Osteoblast (primary cell): ENCODE measurements around the gene CRISP1. TPM values are rescaled to one million over a fixed set of nuclear protein-coding genes. Genes with fewer than 3 reads are reported as not detected.

Experiments
- DNase-seq: peaks from one replicate; pipeline ENCODE4 v3.0.0; 2011; ENCODE audit warnings: low spot score, mixed read lengths; ENCODE audit not compliant: insufficient read length; ENCODE audit errors: missing footprints
- H2AFZ ChIP-seq: 2 replicates; pipeline ENCODE4 v1.6.0; 2011; ENCODE audit warnings: mild to moderate bottlenecking, low read length
- H3K27ac ChIP-seq: 2 replicates; pipeline ENCODE4 v1.5.1; 2011; ENCODE audit warnings: mild to moderate bottlenecking, low read depth, low read length, moderate library complexity
- H3K27me3 ChIP-seq: 2 replicates; pipeline ENCODE4 v1.6.0; 2012; ENCODE audit warnings: mild to moderate bottlenecking, control low read depth, inconsistent platforms, low read length, moderate library complexity; ENCODE audit not compliant: insufficient read depth
- H3K36me3 ChIP-seq: 2 replicates; pipeline ENCODE4 v1.5.1; 2011; ENCODE audit warnings: mild to moderate bottlenecking, low read length, control low read depth, moderate library complexity; ENCODE audit not compliant: insufficient read depth
- H3K4me1 ChIP-seq: 2 replicates; pipeline ENCODE4 v1.5.1; 2011; ENCODE audit warnings: mild to moderate bottlenecking, low read length, control low read depth, moderate library complexity; ENCODE audit not compliant: insufficient read depth
- H3K4me2 ChIP-seq: 2 replicates; pipeline ENCODE4 v1.6.0; 2011; ENCODE audit warnings: mild to moderate bottlenecking, low read length; ENCODE audit not compliant: insufficient read depth
- H3K4me3 ChIP-seq: fragments of 200-600 bp; sonication (generic); 3 replicates; pipeline ENCODE4 v1.5.1; 2012; ENCODE audit warnings: mild to moderate bottlenecking, low read length, inconsistent platforms; ENCODE audit not compliant: insufficient read depth
- H3K79me2 ChIP-seq: 2 replicates; pipeline ENCODE4 v1.6.0; 2012; ENCODE audit warnings: mild to moderate bottlenecking, low read length, control low read depth, inconsistent platforms; ENCODE audit not compliant: insufficient read depth
- H3K9me3 ChIP-seq: 2 replicates; pipeline ENCODE4 v1.5.1; 2011; ENCODE audit warnings: low read depth, low read length, control low read depth
- H4K20me1 ChIP-seq: 2 replicates; pipeline ENCODE4 v1.6.0; 2012; ENCODE audit warnings: mild to moderate bottlenecking, low read length, control low read depth; ENCODE audit not compliant: insufficient read depth
- total RNA-seq: library from RNA; depleted of rRNA; stranded (reverse); fragments of >200 nt; gene quantifications from 2 replicates; pipeline ENCODE4 v1.2.3, GENCODE V29; 2012
- TF ChIP-seq, protein P1 (sequence below): IDR thresholded peaks from 2 replicates; pipeline ENCODE4 v1.5.1; 2011; ENCODE audit warnings: mild to moderate bottlenecking, low read depth, low read length, moderate library complexity; ENCODE audit errors: extremely low read depth

The CRISP1 gene
- total RNA-seq, 1 donor, result not detected

DNA sequence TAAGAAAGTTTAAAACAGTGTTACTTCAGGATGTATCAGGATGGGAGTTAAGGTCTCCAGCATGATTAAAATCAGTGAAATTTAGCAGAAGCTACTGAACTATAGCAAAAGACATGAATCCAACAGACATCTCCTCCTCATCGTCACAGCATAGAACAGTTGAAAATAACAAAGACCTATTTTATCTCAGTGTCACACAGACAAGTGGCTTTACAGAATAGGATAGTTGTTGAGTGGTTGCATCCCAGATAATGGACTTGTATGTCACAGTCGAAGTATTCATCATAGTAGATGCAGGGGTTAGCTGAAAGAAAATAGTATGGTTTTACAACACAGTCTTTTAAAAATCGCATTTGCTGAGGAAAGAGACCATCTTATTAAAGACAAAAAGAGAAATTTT lies 31.2 kb downstream of the CRISP1 start:
- H2AFZ ChIP-seq, result no peak overlapping the region
- H3K79me2 ChIP-seq, result no peaks in the 10 kb centered on the region
- no peaks in the 10 kb centered on the region for H3K27me3 ChIP-seq
- TF ChIP-seq, protein P1, sequence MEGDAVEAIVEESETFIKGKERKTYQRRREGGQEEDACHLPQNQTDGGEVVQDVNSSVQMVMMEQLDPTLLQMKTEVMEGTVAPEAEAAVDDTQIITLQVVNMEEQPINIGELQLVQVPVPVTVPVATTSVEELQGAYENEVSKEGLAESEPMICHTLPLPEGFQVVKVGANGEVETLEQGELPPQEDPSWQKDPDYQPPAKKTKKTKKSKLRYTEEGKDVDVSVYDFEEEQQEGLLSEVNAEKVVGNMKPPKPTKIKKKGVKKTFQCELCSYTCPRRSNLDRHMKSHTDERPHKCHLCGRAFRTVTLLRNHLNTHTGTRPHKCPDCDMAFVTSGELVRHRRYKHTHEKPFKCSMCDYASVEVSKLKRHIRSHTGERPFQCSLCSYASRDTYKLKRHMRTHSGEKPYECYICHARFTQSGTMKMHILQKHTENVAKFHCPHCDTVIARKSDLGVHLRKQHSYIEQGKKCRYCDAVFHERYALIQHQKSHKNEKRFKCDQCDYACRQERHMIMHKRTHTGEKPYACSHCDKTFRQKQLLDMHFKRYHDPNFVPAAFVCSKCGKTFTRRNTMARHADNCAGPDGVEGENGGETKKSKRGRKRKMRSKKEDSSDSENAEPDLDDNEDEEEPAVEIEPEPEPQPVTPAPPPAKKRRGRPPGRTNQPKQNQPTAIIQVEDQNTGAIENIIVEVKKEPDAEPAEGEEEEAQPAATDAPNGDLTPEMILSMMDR, result no peak
- H3K36me3 ChIP-seq, result no peaks in the 10 kb centered on the region
- peaks cover 2% of the 10 kb centered on the region for H3K9me3 ChIP-seq
- no peak overlapping the region for H3K4me2 ChIP-seq
- no peak for DNase-seq
- no peaks in the 10 kb centered on the region for H3K4me1 ChIP-seq
- H3K27ac ChIP-seq, result no peak overlapping the region
- no peaks in the 10 kb centered on the region for H4K20me1 ChIP-seq
- no peak overlapping the region for H3K4me3 ChIP-seq

DNA sequence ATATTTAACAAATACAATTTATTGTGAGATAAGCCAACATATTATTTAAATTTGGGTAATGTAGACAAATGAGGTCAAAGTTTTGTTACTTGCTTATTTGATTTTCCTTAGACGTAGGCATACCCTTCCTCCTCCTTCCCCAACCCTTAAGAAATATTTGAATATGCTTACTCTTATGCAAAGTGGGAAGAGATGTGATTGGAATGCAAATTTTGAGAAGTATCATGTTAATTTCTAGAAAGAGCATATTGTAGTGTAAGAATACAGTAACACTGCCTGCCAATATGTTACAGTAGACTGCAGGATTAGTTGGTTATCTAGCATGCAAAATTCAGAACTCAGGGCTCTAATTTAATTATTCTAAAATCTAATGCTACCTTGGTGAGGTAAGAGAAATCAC lies 32.9 kb downstream of the CRISP1 start:
- Histone ChIP-seq H4K20me1 (no peaks in the 10 kb centered on the region), H3K27ac (no peak overlapping the region), H3K9me3 (peaks cover 2% of the 10 kb centered on the region), H2AFZ (no peak overlapping the region), H3K4me1 (no peaks in the 10 kb centered on the region), H3K79me2 (no peaks in the 10 kb centered on the region), H3K27me3 (no peaks in the 10 kb centered on the region), H3K4me2 (no peak overlapping the region), H3K36me3 (no peaks in the 10 kb centered on the region), H3K4me3 (no peak overlapping the region)
- TF ChIP-seq, protein P1, result no peak
- no peak for DNase-seq

DNA sequence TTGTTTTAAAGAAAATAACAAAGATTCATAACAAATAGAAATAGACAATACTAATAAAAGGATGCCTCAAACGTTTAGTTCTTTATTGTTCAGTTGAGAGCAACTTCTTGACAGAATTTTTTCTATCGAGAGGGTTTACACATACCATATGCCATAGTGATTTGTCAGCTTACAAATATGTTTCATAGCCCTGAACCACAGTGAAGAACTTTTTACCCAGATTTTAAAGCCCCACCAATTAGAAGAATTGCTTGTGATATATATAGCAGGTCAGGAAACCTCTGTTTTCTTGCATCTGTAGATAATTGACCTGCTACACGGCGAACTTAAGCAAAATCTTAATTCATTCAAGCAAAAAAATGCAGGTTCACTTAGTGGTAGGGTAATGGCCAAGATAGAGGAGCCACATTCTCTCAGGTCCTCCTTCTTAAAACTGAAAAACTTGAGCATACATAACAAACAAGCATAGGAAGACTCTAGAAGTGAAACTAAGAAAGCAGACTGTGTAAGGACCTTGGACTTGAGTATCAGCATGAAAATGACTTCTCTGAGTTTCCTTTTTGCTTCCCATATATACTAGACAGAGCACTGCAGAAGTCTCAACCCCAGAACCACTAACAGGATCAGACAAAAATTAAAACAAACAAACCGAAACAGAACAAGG lies 39.5 kb downstream of the CRISP1 start:
- Histone ChIP-seq H3K4me2 (no peak overlapping the region), H3K4me1 (no peaks in the 10 kb centered on the region), H3K9me3 (no peaks in the 10 kb centered on the region), H3K27me3 (no peaks in the 10 kb centered on the region), H4K20me1 (no peaks in the 10 kb centered on the region), H3K79me2 (no peaks in the 10 kb centered on the region), H3K4me3 (no peak overlapping the region), H3K27ac (no peak overlapping the region), H3K36me3 (no peaks in the 10 kb centered on the region), H2AFZ (no peak overlapping the region)
- DNase-seq, result no peak
- TF ChIP-seq, protein P1, result no peak

DNA sequence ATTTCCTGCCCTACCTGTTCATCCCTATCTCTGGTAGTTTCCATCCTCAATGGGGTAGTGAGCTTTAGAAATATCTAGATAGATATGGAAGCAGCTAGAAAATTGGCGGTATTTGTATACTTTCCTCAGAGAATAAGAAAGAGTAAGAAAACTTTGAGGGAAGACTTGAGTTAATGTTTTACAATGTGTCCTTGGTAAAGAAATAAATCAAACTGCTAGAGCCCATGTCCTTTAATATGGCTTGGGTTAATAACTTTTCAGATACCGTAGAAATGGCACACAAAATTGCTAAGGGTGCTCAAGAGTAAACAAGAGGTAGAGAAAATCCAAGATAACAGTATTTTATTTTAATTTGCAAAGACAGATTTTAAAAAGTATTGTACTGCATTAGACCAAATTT lies 51.2 kb downstream of the CRISP1 start:
- TF ChIP-seq, protein P1, result no peak
- no peaks in the 10 kb centered on the region for H3K36me3 ChIP-seq
- no peaks in the 10 kb centered on the region for H4K20me1 ChIP-seq
- no peak overlapping the region for H3K27ac ChIP-seq
- H2AFZ ChIP-seq, result no peak overlapping the region
- DNase-seq, result no peak
- H3K4me1 ChIP-seq, result no peaks in the 10 kb centered on the region
- H3K4me2 ChIP-seq, result no peak overlapping the region
- no peak overlapping the region for H3K4me3 ChIP-seq
- no peaks in the 10 kb centered on the region for H3K79me2 ChIP-seq
- H3K9me3 ChIP-seq, result no peaks in the 10 kb centered on the region
- no peaks in the 10 kb centered on the region for H3K27me3 ChIP-seq
